Pancreas (tissue), 10 donors: ENCODE results near the gene STAM. TPM values are rescaled to one million over a fixed set of nuclear protein-coding genes. Genes with fewer than 3 reads are reported as not detected.
A peak's percentile ranks its signal among the peaks of the same experiment; 100 is the strongest.

Experiments used
- ATAC-seq, 4 donors: fragments of 200-7000 bp; cut with Tn5 transposase; one replicate each; pipeline versions ENCODE4 v1.8.0 to v1.9.1; 2020; ENCODE audit warnings: mild to moderate bottlenecking in 4 of 4, moderate library complexity in 4 of 4
- DNase-seq, 6 donors: peaks; one replicate each; pipeline ENCODE4 v3.0.0-alpha.2; 2020
- FAIRE-seq: peaks from 2 replicates; lab custom pipeline; 2012; peaks lifted over from hg19 to GRCh38; lab: Jason Lieb, UNC
- H3K27ac ChIP-seq, 4 donors: fragments of 200-600 bp; sonication (generic); 1 replicate in 3 of 4; 2 replicates in 1 of 4; pipeline versions ENCODE4 v1.5.0 to v1.8.0; 2020
- H3K27me3 ChIP-seq, 4 donors: fragments of 200-600 bp; one replicate each; pipeline ENCODE4 v1.8.0; 2021
- H3K36me3 ChIP-seq, 3 donors: fragments of 200-600 bp; sonication (generic) in 1 of 3; one replicate each; pipeline versions ENCODE4 v1.5.0 to v1.8.0; 2020 to 2021
- H3K4me1 ChIP-seq, 3 donors: fragments of 200-600 bp; one replicate each; pipeline ENCODE4 v1.8.0; 2021
- H3K4me3 ChIP-seq, 4 donors: fragments of 200-600 bp; sonication (generic) in 2 of 4; one replicate each; pipeline versions ENCODE4 v1.5.0 to v1.8.0; 2020 to 2021
- H3K9me3 ChIP-seq, 4 donors: fragments of 200-600 bp; one replicate each; pipeline ENCODE4 v1.8.0; 2021
- CTCF ChIP-seq, 4 donors: fragments of 200-600 bp; sonication (generic) in 3 of 4; IDR thresholded peaks; one replicate each; pipeline versions ENCODE4 v1.5.0 to v1.8.0; 2021; ENCODE audit warnings: antibody characterized with exemption in 4 of 4
- WGBS, 2 donors: extraction: QIAGEN DNeasy Blood & Tissue Kit; methylation state at CpG; one replicate each; pipeline ENCODE4 v1.1.7; 2013; 5-methylcytosine and 5-hydroxymethylcytosine counted together
- intact Hi-C, 3 donors: fragments of 100-400 bp; cut with DNase I; formaldehyde crosslinking; loops; one replicate each; pipeline versions ENCODE4 v1.11.1 to v1.14.2; 2022
- polyA plus RNA-seq, 2 donors: library from polyadenylated mRNA; stranded (reverse); fragments of 200-250 nt; gene quantifications; one replicate each; pipeline ENCODE4 v1.2.3, GENCODE V29; 2013
- total RNA-seq, 6 donors: library from RNA; stranded (reverse); fragmentation: NEBNext Ultra II Directional in 4 of 6; extraction: Animal tissue kit (Norgen Biotek cat#: 25700) in 4 of 6; gene quantifications; one replicate each; pipeline versions ENCODE4 v1.2.1 to v1.2.4, GENCODE V29; 2021 to 2023
- donor health status: healthy with polysubstance abuse.
- donor health status: DM: no; HTN: no; CAD: no; lungs with moderate emphysema.
- donor health status: DM: no; HTN: no; CAD: no.
- donor health status: control.
- donor health status: control.
- donor health status: Bipolar disorder and iron deficiency.
- donor health status: DM: yes; HTN: yes; CAD: no.
- donor health status: DM: no; HTN: no; CAD: no.
- donor health status: DM: no; HTN: no; CAD: no.
- donor health status: DM: yes; HTN: yes; CAD: no.

The STAM gene
- total and polyA plus RNA-seq, 8 donors = 5.4 to 15.4 (median 11.0) TPM

- WGBS, 2 donors = 41% methylated on average over 7 of the region's 7 CpGs
- peak; percentile 89 for FAIRE-seq
These were observed 112.7 kb downstream of the STAM start for GRCh38 chr10:17756557-17757217.

GRCh38 chr10:17758200-17758599 lies 114.2 kb downstream of the STAM start:
- Histone ChIP-seq H3K27me3 (no peaks in the 10 kb centered on the region), H3K4me1 (peaks cover 3 to 26% (median 5%) of the 10 kb centered on the region in 3 donors), H3K9me3 (no peaks in the 10 kb centered on the region), H3K36me3 (no peaks in the 10 kb centered on the region), H3K27ac (peak overlapping the region in 2 of 4 donors; percentile 84 to 95), H3K4me3 (no peak overlapping the region)
- no peak for FAIRE-seq
- DNase-seq = no peak
- no peak for TF ChIP-seq CTCF (IDR thresholded peaks at IDR 0.05)
- ATAC-seq = peak in 2 of 4 donors; percentile 64 to 69
- 70 to 75% methylated on average over 2 of the region's 2 CpGs for WGBS, 2 donors
- intact Hi-C loops = no loop called here

More at GRCh38 chr10:17756557-17757217, 112.7 kb downstream of the STAM start:
- Histone ChIP-seq H3K4me3 (peak overlapping the region in 2 of 4 donors; percentile 19 to 32), H3K9me3 (no peaks in the 10 kb centered on the region), H3K4me1 (peaks cover 3 to 26% (median 5%) of the 10 kb centered on the region in 3 donors), H3K27ac (peak overlapping the region in 3 of 4 donors; percentile 12 to 95 (median 84)), H3K27me3 (no peaks in the 10 kb centered on the region), H3K36me3 (no peaks in the 10 kb centered on the region)
- ATAC-seq (peak; percentile 78 to 89 (median 82)), DNase-seq (peak in 1 of 6 donors; percentile 46)
- intact Hi-C loops = no loop called here
- no peak for TF ChIP-seq CTCF (IDR thresholded peaks at IDR 0.05)

- intact Hi-C loops = no loop called here
- Histone ChIP-seq H3K36me3 (no peaks in the 10 kb centered on the region), H3K4me1 (peaks cover 3 to 26% (median 5%) of the 10 kb centered on the region in 3 donors), H3K27ac (peak overlapping the region in 2 of 4 donors; percentile 84 to 95), H3K9me3 (no peaks in the 10 kb centered on the region), H3K4me3 (no peak overlapping the region), H3K27me3 (no peaks in the 10 kb centered on the region)
- no peak for TF ChIP-seq CTCF (IDR thresholded peaks at IDR 0.05)
- ATAC-seq = peak in 2 of 4 donors; percentile 42 to 53
- peak; percentile 96 for FAIRE-seq
- no peak for DNase-seq
These were observed 114.9 kb downstream of the STAM start for GRCh38 chr10:17758896-17759295.

GRCh38 chr10:17764142-17764541 lies 120.2 kb downstream of the STAM start:
- TF ChIP-seq CTCF (IDR thresholded peaks at IDR 0.05) = no peak
- intact Hi-C loops = no loop called here
- FAIRE-seq = no peak
- 65 to 79% methylated on average over 4 of the region's 4 CpGs for WGBS, 2 donors
- no peak overlapping the region for H3K4me3 ChIP-seq
- H3K9me3 ChIP-seq = no peaks in the 10 kb centered on the region
- H3K36me3 ChIP-seq = no peaks in the 10 kb centered on the region
- H3K27ac ChIP-seq = no peak overlapping the region
- H3K27me3 ChIP-seq = no peaks in the 10 kb centered on the region
- peaks cover 0 to 5% (median 0%) of the 10 kb centered on the region in 3 donors for H3K4me1 ChIP-seq
- ATAC-seq = no peak
- DNase-seq = no peak

- Histone ChIP-seq H3K27me3 (no peaks in the 10 kb centered on the region), H3K27ac (no peak overlapping the region), H3K4me3 (no peak overlapping the region), H3K9me3 (no peaks in the 10 kb centered on the region), H3K36me3 (no peaks in the 10 kb centered on the region), H3K4me1 (no peaks in the 10 kb centered on the region)
- WGBS, 2 donors = 54 to 76% methylated on average over 3 of the region's 3 CpGs
- intact Hi-C loops = no loop called here
- FAIRE-seq (no peak), DNase-seq (no peak), ATAC-seq (no peak)
- TF ChIP-seq CTCF (IDR thresholded peaks at IDR 0.05) = no peak
These were observed 121.7 kb downstream of the STAM start for GRCh38 chr10:17765602-17766001.
